ENCODE results near the gene CDKAL1.

The CDKAL1 gene

GRCh38 chr6:21198032-21198640 is 663.9 kb downstream of the CDKAL1 start:
- no peak for DNase-seq

- no peak for DNase-seq
Measured at GRCh38 chr6:21199262-21199661, 665.0 kb downstream of the CDKAL1 start.

- DNase-seq, result no peak
Measured at GRCh38 chr6:21200134-21200870, 666.0 kb downstream of the CDKAL1 start.

GRCh38 chr6:21201187-21201586 is 666.9 kb downstream of the CDKAL1 start:
- no peak for DNase-seq

GRCh38 chr6:21201637-21202350 is 667.5 kb downstream of the CDKAL1 start:
- no peak for DNase-seq

- no peak for DNase-seq
Measured at GRCh38 chr6:21202521-21202920, 668.3 kb downstream of the CDKAL1 start.

GRCh38 chr6:21204951-21205350 is 670.7 kb downstream of the CDKAL1 start:
- DNase-seq, result no peak

- DNase-seq, result no peak
Measured at GRCh38 chr6:21208081-21208795, 674.0 kb downstream of the CDKAL1 start.

GRCh38 chr6:21208796-21209186 is 674.5 kb downstream of the CDKAL1 start:
- DNase-seq, result peak; percentile 25

- no peak for DNase-seq
Measured at GRCh38 chr6:21213492-21213891, 679.2 kb downstream of the CDKAL1 start.

GRCh38 chr6:21214738-21215448 is 680.6 kb downstream of the CDKAL1 start:
- no peak for DNase-seq

- DNase-seq, result no peak
Measured at GRCh38 chr6:21219241-21219640, 685.0 kb downstream of the CDKAL1 start.

- no peak for DNase-seq
Measured at GRCh38 chr6:21219856-21220255, 685.6 kb downstream of the CDKAL1 start.

- DNase-seq, result no peak
Measured at GRCh38 chr6:21220271-21220987, 686.2 kb downstream of the CDKAL1 start.

GRCh38 chr6:21222656-21223055 is 688.4 kb downstream of the CDKAL1 start:
- DNase-seq, result no peak

GRCh38 chr6:21225912-21226311 is 691.7 kb downstream of the CDKAL1 start:
- DNase-seq, result no peak

GRCh38 chr6:21227486-21227885 is 693.2 kb downstream of the CDKAL1 start:
- no peak for DNase-seq

GRCh38 chr6:21228411-21228810 is 694.2 kb downstream of the CDKAL1 start:
- no peak for DNase-seq

GRCh38 chr6:21228876-21229460 is 694.7 kb downstream of the CDKAL1 start:
- peak; percentile 1 for DNase-seq

GRCh38 chr6:21230536-21230935 is 696.3 kb downstream of the CDKAL1 start:
- DNase-seq, result no peak

- DNase-seq, result no peak
Measured at GRCh38 chr6:21235162-21235561, 700.9 kb downstream of the CDKAL1 start.

GRCh38 chr6:21238208-21238607 is 704.0 kb downstream of the CDKAL1 start:
- DNase-seq, result no peak
